ENCODE results near the gene OBSCN. TPM values are rescaled to one million over a fixed set of nuclear protein-coding genes. Genes with fewer than 3 reads are reported as not detected.

Gene OBSCN
- total RNA-seq, 1 donor from 2014 or later: 7.6 TPM

DNA sequence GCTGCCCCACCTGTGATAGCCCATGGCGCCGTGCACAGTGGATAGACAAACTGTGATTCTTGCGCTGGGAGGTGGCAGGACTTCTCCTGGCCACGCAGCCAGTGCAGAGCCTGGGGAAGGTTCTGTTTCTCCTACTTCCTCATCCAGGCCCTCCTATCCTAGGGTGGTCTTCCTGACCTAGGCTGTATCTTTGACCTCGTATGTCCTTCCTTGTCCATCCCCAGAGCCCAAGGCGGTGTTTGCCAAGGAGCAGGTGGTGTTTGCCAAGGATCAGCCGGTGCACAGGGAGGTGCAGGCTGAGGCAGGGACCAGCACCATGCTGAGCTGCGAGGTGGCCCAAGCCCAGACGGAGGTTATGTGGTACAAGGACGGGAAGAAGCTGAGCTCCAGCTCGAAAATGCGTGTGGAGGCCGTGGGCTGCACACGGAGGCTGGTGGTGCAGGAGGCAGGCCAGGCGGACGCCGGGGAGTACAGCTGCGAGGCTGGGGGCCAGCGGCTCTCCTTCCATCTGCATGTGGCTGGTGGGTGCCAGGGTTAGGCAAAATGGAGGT, 63.9 kb downstream of the OBSCN start:
- FAIRE-seq (no peak), DNase-seq (ENCODE audit: low read depth) (no peak)
- H3K4me3 ChIP-seq (ENCODE audit: low read depth, low read length): no peak overlapping the region
- TF ChIP-seq, protein P1, sequence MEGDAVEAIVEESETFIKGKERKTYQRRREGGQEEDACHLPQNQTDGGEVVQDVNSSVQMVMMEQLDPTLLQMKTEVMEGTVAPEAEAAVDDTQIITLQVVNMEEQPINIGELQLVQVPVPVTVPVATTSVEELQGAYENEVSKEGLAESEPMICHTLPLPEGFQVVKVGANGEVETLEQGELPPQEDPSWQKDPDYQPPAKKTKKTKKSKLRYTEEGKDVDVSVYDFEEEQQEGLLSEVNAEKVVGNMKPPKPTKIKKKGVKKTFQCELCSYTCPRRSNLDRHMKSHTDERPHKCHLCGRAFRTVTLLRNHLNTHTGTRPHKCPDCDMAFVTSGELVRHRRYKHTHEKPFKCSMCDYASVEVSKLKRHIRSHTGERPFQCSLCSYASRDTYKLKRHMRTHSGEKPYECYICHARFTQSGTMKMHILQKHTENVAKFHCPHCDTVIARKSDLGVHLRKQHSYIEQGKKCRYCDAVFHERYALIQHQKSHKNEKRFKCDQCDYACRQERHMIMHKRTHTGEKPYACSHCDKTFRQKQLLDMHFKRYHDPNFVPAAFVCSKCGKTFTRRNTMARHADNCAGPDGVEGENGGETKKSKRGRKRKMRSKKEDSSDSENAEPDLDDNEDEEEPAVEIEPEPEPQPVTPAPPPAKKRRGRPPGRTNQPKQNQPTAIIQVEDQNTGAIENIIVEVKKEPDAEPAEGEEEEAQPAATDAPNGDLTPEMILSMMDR (IDR thresholded peaks at IDR 0.05; ENCODE audit: insufficient read depth, low read length, severe bottlenecking): no peak
- no peaks in the 10 kb centered on the region for H3K27me3 ChIP-seq (ENCODE audit: control insufficient read depth, insufficient read depth, low read length)
- H3K36me3 ChIP-seq (ENCODE audit: control insufficient read depth, insufficient read depth, low read length): no peaks in the 10 kb centered on the region

GRCh38 chr1:228272331-228272791, 64.5 kb downstream of the OBSCN start:
- no peaks in the 10 kb centered on the region for H3K27me3 ChIP-seq (ENCODE audit: control insufficient read depth, insufficient read depth, low read length)
- FAIRE-seq: no peak
- TF ChIP-seq, protein P1 (IDR thresholded peaks at IDR 0.05; ENCODE audit: insufficient read depth, low read length, severe bottlenecking): no peak

GRCh38 chr1:228272831-228273571, 65.2 kb downstream of the OBSCN start:
- Histone ChIP-seq H3K36me3 (ENCODE audit: control insufficient read depth, insufficient read depth, low read length) (no peaks in the 10 kb centered on the region), H3K27me3 (ENCODE audit: control insufficient read depth, insufficient read depth, low read length) (no peaks in the 10 kb centered on the region), H3K4me3 (ENCODE audit: low read depth, low read length) (no peak overlapping the region)
- FAIRE-seq: no peak
- TF ChIP-seq, protein P1 (IDR thresholded peaks at IDR 0.05; ENCODE audit: insufficient read depth, low read length, severe bottlenecking): no peak
- no peak for DNase-seq (ENCODE audit: low read depth)

More at GRCh38 chr1:228272331-228272791, 64.5 kb downstream of the OBSCN start:
- Histone ChIP-seq H3K36me3 (ENCODE audit: control insufficient read depth, insufficient read depth, low read length) (no peaks in the 10 kb centered on the region), H3K4me3 (ENCODE audit: low read depth, low read length) (no peak overlapping the region)
- DNase-seq (ENCODE audit: low read depth): no peak

- Histone ChIP-seq H3K27me3 (ENCODE audit: control insufficient read depth, insufficient read depth, low read length) (no peaks in the 10 kb centered on the region), H3K4me3 (ENCODE audit: low read depth, low read length) (no peak overlapping the region), H3K36me3 (ENCODE audit: control insufficient read depth, insufficient read depth, low read length) (no peaks in the 10 kb centered on the region)
- no peak for FAIRE-seq
- no peak for DNase-seq (ENCODE audit: low read depth)
- TF ChIP-seq, protein P1 (IDR thresholded peaks at IDR 0.05; ENCODE audit: insufficient read depth, low read length, severe bottlenecking): no peak
Observed at GRCh38 chr1:228273720-228274451, 66.0 kb downstream of the OBSCN start.

- no peak for FAIRE-seq
- TF ChIP-seq, protein P1 (IDR thresholded peaks at IDR 0.05; ENCODE audit: insufficient read depth, low read length, severe bottlenecking): no peak
- no peak overlapping the region for H3K4me3 ChIP-seq (ENCODE audit: low read depth, low read length)
Observed at GRCh38 chr1:228274452-228275178, 66.8 kb downstream of the OBSCN start.

More at GRCh38 chr1:228274452-228275178, 66.8 kb downstream of the OBSCN start:
- H3K36me3 ChIP-seq (ENCODE audit: control insufficient read depth, insufficient read depth, low read length): no peaks in the 10 kb centered on the region
- H3K27me3 ChIP-seq (ENCODE audit: control insufficient read depth, insufficient read depth, low read length): no peaks in the 10 kb centered on the region
- DNase-seq (ENCODE audit: low read depth): no peak
